Neural cell (in vitro differentiated cells): ENCODE data around the gene PLIN1.

Experiments
- CTCF ChIP-seq: fragments of 450-650 bp; IDR thresholded peaks from 2 replicates; pipeline ENCODE4 v1.5.1; 2014; ENCODE audit warnings: antibody characterized with exemption, mild to moderate bottlenecking, moderate library complexity; ENCODE audit not compliant: poor library complexity, severe bottlenecking
- EZH2 ChIP-seq: fragments of 200-600, 300-800 bp; shearing (Covaris generic), sonication (generic); IDR thresholded peaks from 2 replicates; pipeline ENCODE4 v1.6.1; 2014; ENCODE audit warnings: antibody characterized with exemption, low read length, borderline replicate concordance, mild to moderate bottlenecking; ENCODE audit not compliant: insufficient read depth, poor library complexity, severe bottlenecking
- MXI1 ChIP-seq: fragments of 450-650 bp; conservative IDR thresholded peaks from 2 replicates; pipeline ENCODE4 v1.6.1; 2014; ENCODE audit warnings: antibody characterized with exemption, mild to moderate bottlenecking; ENCODE audit not compliant: poor library complexity, severe bottlenecking
- POLR2AphosphoS5 ChIP-seq: IDR thresholded peaks from 2 replicates; pipeline ENCODE4 v1.6.1; 2012

GRCh38 chr15:89674526-89674925, 4.6 kb downstream of the PLIN1 start:
- TF ChIP-seq MXI1: no peak
- TF ChIP-seq EZH2: no peak
- no peak for TF ChIP-seq CTCF
- no peak for TF ChIP-seq POLR2AphosphoS5
